Neural progenitor cell (in vitro differentiated cells): ENCODE measurements around the gene GP5.

Experiments
- CTCF ChIP-seq: fragments of 200-600 bp; sonication (generic); IDR thresholded peaks from 2 replicates; pipeline ENCODE4 v1.5.1; 2017; ENCODE audit warnings: antibody characterized with exemption, mild to moderate bottlenecking
- EZH2 ChIP-seq: fragments of 200-600 bp; sonication (generic); IDR thresholded peaks from 2 replicates; pipeline ENCODE4 v1.6.1; 2017; ENCODE audit warnings: antibody characterized with exemption, mild to moderate bottlenecking, moderate library complexity
- EZH2phosphoT487 ChIP-seq: fragments of 200-600 bp; sonication (generic); IDR thresholded peaks from 2 replicates; pipeline ENCODE4 v1.6.1; 2017; ENCODE audit warnings: antibody characterized with exemption

GRCh38 chr3:194443901-194444300, 44.8 kb upstream of the GP5 start:
- TF ChIP-seq CTCF (no peak), EZH2phosphoT487 (no peak), EZH2 (no peak)
